Endothelial cell of umbilical vein (primary cell): Measurements from ENCODE around the gene ZNRF3. TPM values are rescaled to one million over a fixed set of nuclear protein-coding genes. Genes with fewer than 3 reads are reported as not detected.

ENCODE experiments used
- BruUV-seq: library from RNA; stranded (reverse); fragments of 400-500 nt; replicated peaks from 2 replicates; lab custom pipeline; 2021; lab: Mats Ljungman, UMichigan
- CTCF ChIA-PET: fragments of 300-600, 350-600 bp; sonication (Branson Sonifier 250); formaldehyde crosslinking; loops from one replicate; lab custom pipeline; 2021; ENCODE audit warnings: antibody characterized with exemption, inconsistent platforms; lab: Charles Lee
- POLR2A ChIA-PET: fragments of 300-600, 350-600 bp; sonication (Branson Sonifier 250); formaldehyde crosslinking; loops from one replicate; lab custom pipeline; 2021; ENCODE audit warnings: antibody characterized with exemption, inconsistent platforms; lab: Charles Lee
- DNase-seq: peaks from one replicate; pipeline ENCODE4 v3.0.0-alpha.2; 2011; ENCODE audit warnings: low read depth, low spot score
- FAIRE-seq: peaks from 2 replicates; lab custom pipeline; 2011; peaks lifted over from hg19 to GRCh38; lab: Jason Lieb, UNC
- H2AFZ ChIP-seq: 2 replicates; pipeline ENCODE4 v1.6.0; 2012; ENCODE audit warnings: low read depth, low read length, control low read depth, inconsistent platforms
- H3K27ac ChIP-seq: 2 replicates; pipeline ENCODE4 v1.5.1; 2011; ENCODE audit warnings: low read depth, mild to moderate bottlenecking, control low read depth, low read length, moderate library complexity; ENCODE audit not compliant: insufficient read depth
- H3K27me3 ChIP-seq, 2 experiments: 2 replicates each; pipeline versions ENCODE4 v1.6.0 to v1.6.1; 2011; ENCODE audit warnings: low read length in 2 of 2, mixed read lengths in 1 of 2; ENCODE audit not compliant: control insufficient read depth in 2 of 2, insufficient read depth in 2 of 2
- H3K36me3 ChIP-seq, 2 experiments: 2 replicates in 1 of 2; 3 replicates in 1 of 2; pipeline ENCODE4 v1.5.1; 2011; ENCODE audit warnings: low read length in 2 of 2, mild to moderate bottlenecking in 1 of 2, moderate library complexity in 1 of 2; ENCODE audit not compliant: control insufficient read depth in 2 of 2, insufficient read depth in 2 of 2; ENCODE audit errors: extremely low read depth in 1 of 2
- H3K4me1 ChIP-seq: 3 replicates; pipeline ENCODE4 v1.5.1; 2011; ENCODE audit warnings: mild to moderate bottlenecking, low read length; ENCODE audit not compliant: control insufficient read depth, insufficient read depth; ENCODE audit errors: extremely low read depth
- H3K4me2 ChIP-seq: 2 replicates; pipeline ENCODE4 v1.6.1; 2011; ENCODE audit warnings: low read length, control low read depth, mixed read lengths; ENCODE audit not compliant: insufficient read depth
- H3K4me3 ChIP-seq, 3 experiments: fragments of 200-600 bp in 1 of 3; sonication (generic), shearing (Covaris generic) in 1 of 3; replicated peaks in 1 of 3; 2 replicates each; pipeline ENCODE4 v1.5.1; 2011 to 2016; ENCODE audit warnings: control low read depth in 3 of 3, low read length in 3 of 3, mild to moderate bottlenecking in 2 of 3, inconsistent platforms in 1 of 3, low read depth in 1 of 3, moderate library complexity in 1 of 3; ENCODE audit not compliant: insufficient read depth in 1 of 3
- H3K79me2 ChIP-seq: 2 replicates; pipeline ENCODE4 v1.6.0; 2012; ENCODE audit warnings: low read length, inconsistent platforms; ENCODE audit not compliant: control insufficient read depth, insufficient read depth
- H3K9ac ChIP-seq: replicated peaks from 2 replicates; pipeline ENCODE3; 2011; ENCODE audit warnings: low read length, control low read depth; ENCODE audit not compliant: insufficient read depth; ENCODE audit errors: extremely low read depth
- H3K9me1 ChIP-seq: replicated peaks from 3 replicates; pipeline ENCODE4 v1.6.0; 2011; ENCODE audit warnings: mild to moderate bottlenecking, low read length; ENCODE audit not compliant: control insufficient read depth, insufficient read depth; ENCODE audit errors: extremely low read depth
- H3K9me3 ChIP-seq: replicated peaks from 2 replicates; pipeline ENCODE4 v1.5.1; 2012; ENCODE audit warnings: low read length, inconsistent platforms; ENCODE audit not compliant: control insufficient read depth, insufficient read depth
- H4K20me1 ChIP-seq: replicated peaks from 2 replicates; pipeline ENCODE3; 2011; ENCODE audit warnings: mild to moderate bottlenecking, low read length; ENCODE audit not compliant: control insufficient read depth, insufficient read depth; ENCODE audit errors: extremely low read depth
- CTCF ChIP-seq, 2 donors: IDR thresholded peaks; 1 replicate in 1 of 2; 2 replicates in 1 of 2; pipeline ENCODE4 v1.5.1; 2011; ENCODE audit warnings: low read length in 2 of 2, mild to moderate bottlenecking in 2 of 2, moderate library complexity in 2 of 2, control low read depth in 1 of 2, inconsistent platforms in 1 of 2, low read depth in 1 of 2; ENCODE audit not compliant: insufficient read depth in 1 of 2; ENCODE audit errors: extremely low read depth in 1 of 2
- EZH2 ChIP-seq: IDR thresholded peaks from 2 replicates; pipeline ENCODE4 v1.6.1; 2012; ENCODE audit warnings: borderline replicate concordance, low read depth, mild to moderate bottlenecking, moderate library complexity, low read length, inconsistent platforms; ENCODE audit not compliant: severe bottlenecking
- GATA2 ChIP-seq: IDR thresholded peaks from 2 replicates; pipeline ENCODE4 v1.7.0; 2011; ENCODE audit warnings: low read depth, mild to moderate bottlenecking, moderate library complexity, mixed read lengths, low read length; ENCODE audit not compliant: insufficient read length, insufficient read depth
- JUN ChIP-seq: IDR thresholded peaks from 2 replicates; pipeline ENCODE4 v1.6.1; 2011; ENCODE audit warnings: borderline replicate concordance, low read depth; ENCODE audit not compliant: insufficient read length, insufficient read depth
- MAX ChIP-seq: IDR thresholded peaks from 2 replicates; pipeline ENCODE4 v1.6.1; 2011; ENCODE audit not compliant: insufficient read depth, insufficient read length
- MYC ChIP-seq: IDR thresholded peaks from one replicate; pipeline ENCODE4 v1.6.1; 2011; ENCODE audit warnings: mild to moderate bottlenecking, low read depth, low read length
- POLR2A ChIP-seq: IDR thresholded peaks from 2 replicates; pipeline ENCODE4 v1.6.1; 2012; ENCODE audit warnings: low read depth, mild to moderate bottlenecking, control low read depth, low read length
- POLR2AphosphoS5 ChIP-seq: IDR thresholded peaks from 2 replicates; pipeline ENCODE4 v1.6.1; 2012; ENCODE audit warnings: low read depth, mild to moderate bottlenecking, control low read depth, low read length, moderate library complexity; ENCODE audit not compliant: insufficient read depth
- dilution Hi-C: fragments of 300-500 bp; cut with MboI; formaldehyde crosslinking; loops from one replicate; pipeline ENCODE4 v1.15.0; 2019; ENCODE audit warnings: low sequenced_read_pairs; ENCODE audit not compliant: extremely low pct_ligation_motif_present
- intact Hi-C: fragments of 100-400 bp; cut with micrococcal nuclease; formaldehyde crosslinking; loops from one replicate; pipeline ENCODE4 v1.10.0; 2022
- polyA plus RNA-seq, 4 experiments: library from polyadenylated mRNA; depleted of rRNA in 3 of 4; stranded (reverse) in 3 of 4; unstranded in 1 of 4; fragments of >200 nt; gene quantifications; 2 replicates each; pipeline versions ENCODE4 v1.2.1 to v1.2.3, GENCODE V29; 2011 to 2012; ENCODE audit warnings: missing spikeins in 1 of 4
- total RNA-seq: library from RNA; stranded (reverse); gene quantifications from 2 replicates; pipeline ENCODE4 v1.2.3, GENCODE V29; 2021

The ZNRF3 gene
- total and polyA plus RNA-seq, 2 donors (not counting 3 experiments of a cell fraction or from before 2014, with no cell fraction given) = 2.7 to 5.2 TPM

DNA sequence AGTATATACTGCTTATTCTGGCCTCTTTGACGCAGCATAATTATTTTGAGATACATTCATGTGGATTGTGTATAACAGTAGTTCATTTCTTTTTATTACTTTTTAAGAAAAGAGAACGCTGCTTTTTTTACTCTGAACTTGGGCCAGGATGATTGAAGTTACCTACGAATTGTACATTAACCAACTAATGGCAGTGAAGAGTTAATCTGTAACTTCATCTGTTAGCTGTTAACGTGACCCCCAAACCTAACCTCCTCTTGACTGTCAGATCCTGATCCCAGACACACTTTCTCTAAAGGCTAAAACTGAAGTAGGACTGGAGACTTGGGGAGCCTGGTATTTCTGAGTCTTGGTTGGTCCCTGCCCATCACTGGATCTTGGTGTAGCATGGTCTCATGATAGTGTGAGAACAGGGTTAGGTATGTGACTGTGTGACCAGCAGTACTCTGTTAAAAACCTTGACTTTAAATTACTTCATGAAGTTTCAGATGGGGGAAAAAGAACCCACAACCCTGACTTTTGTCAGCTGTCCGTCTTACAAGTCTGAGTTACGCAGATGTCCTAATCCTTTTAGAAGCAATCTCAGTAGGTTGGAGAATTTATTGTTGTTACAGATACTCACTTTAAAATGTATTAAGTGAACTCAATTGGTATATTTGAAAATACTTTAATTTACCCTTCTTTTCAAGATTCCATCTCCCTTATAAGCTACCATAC lies 138.9 kb downstream of the ZNRF3 start:
- no peaks in the 10 kb centered on the region for H3K9me3 ChIP-seq
- no peaks in the 10 kb centered on the region for H3K36me3 ChIP-seq
- peaks cover 14% of the 10 kb centered on the region for H3K4me1 ChIP-seq
- dilution Hi-C loops (loop anchor here (25.0 kb wide), 1 partner anchor 110 kb away; no protein-coding TSS in a partner anchor), intact Hi-C loops (no loop called here)
- H3K9ac ChIP-seq = no peak overlapping the region
- no peaks in the 10 kb centered on the region for H3K9me1 ChIP-seq
- no peak for DNase-seq
- ChIA-PET CTCF (no interaction called here), POLR2A (no interaction called here)
- no peak overlapping the region for H2AFZ ChIP-seq
- no peak overlapping the region for H3K4me2 ChIP-seq
- no peaks in the 10 kb centered on the region for H3K27me3 ChIP-seq
- TF ChIP-seq CTCF (IDR thresholded peaks at IDR 0.05; ENCODE audit: extremely low read depth in 1 of 2, insufficient read depth in 1 of 2, low read depth in 1 of 2, low read length in 2 of 2) = no peak
- no peak for TF ChIP-seq GATA2
- no peak for TF ChIP-seq JUN
- no peak for TF ChIP-seq MYC
- no peak for TF ChIP-seq EZH2
- TF ChIP-seq POLR2A = no peak
- TF ChIP-seq MAX = no peak
- no peak for TF ChIP-seq POLR2AphosphoS5
- no peaks in the 10 kb centered on the region for H3K79me2 ChIP-seq
- BruUV-seq = no TSS peak
- no peak overlapping the region for H3K27ac ChIP-seq
- H3K4me3 ChIP-seq = no peak overlapping the region
- no peaks in the 10 kb centered on the region for H4K20me1 ChIP-seq
- no peak for FAIRE-seq
